NCI-H187 treated with DMSO at 0.1 percent for 48 hours (cell line): ENCODE measurements around the gene PPP2R3B.

Experiments
- DNase-seq: peaks from one replicate; lab custom pipeline; 2025; lab: John Stamatoyannopoulos, UW

The PPP2R3B gene

GRCh38 chrX:370244-370962 is 16.3 kb downstream of the PPP2R3B start:
- no peak for DNase-seq

- DNase-seq = no peak
Measured at GRCh38 chrX:369563-370101, 17.1 kb downstream of the PPP2R3B start.

- no peak for DNase-seq
Measured at GRCh38 chrX:368811-369562, 17.7 kb downstream of the PPP2R3B start.

GRCh38 chrX:367866-368265 is 18.8 kb downstream of the PPP2R3B start:
- DNase-seq = no peak

GRCh38 chrX:367349-367748 is 19.4 kb downstream of the PPP2R3B start:
- DNase-seq = no peak

GRCh38 chrX:363621-364375 is 22.9 kb downstream of the PPP2R3B start:
- DNase-seq = no peak

- no peak for DNase-seq
Measured at GRCh38 chrX:362937-363620, 23.6 kb downstream of the PPP2R3B start.

- DNase-seq = no peak
Measured at GRCh38 chrX:362351-362750, 24.4 kb downstream of the PPP2R3B start.

- DNase-seq = no peak
Measured at GRCh38 chrX:361231-362145, 25.2 kb downstream of the PPP2R3B start.

- DNase-seq = no peak
Measured at GRCh38 chrX:360496-361150, 26.1 kb downstream of the PPP2R3B start.

- no peak for DNase-seq
Measured at GRCh38 chrX:358651-359143, 28.0 kb downstream of the PPP2R3B start.

GRCh38 chrX:357693-358471 is 28.8 kb downstream of the PPP2R3B start:
- DNase-seq = no peak

GRCh38 chrX:357035-357692 is 29.5 kb downstream of the PPP2R3B start:
- no peak for DNase-seq

GRCh38 chrX:356385-357034 is 30.2 kb downstream of the PPP2R3B start:
- DNase-seq = no peak

GRCh38 chrX:355329-356050 is 31.2 kb downstream of the PPP2R3B start:
- no peak for DNase-seq

GRCh38 chrX:353566-354535 is 32.9 kb downstream of the PPP2R3B start:
- no peak for DNase-seq
